IMR-90 (cell line): ENCODE results near the gene USP50. TPM values are rescaled to one million over a fixed set of nuclear protein-coding genes. Genes with fewer than 3 reads are reported as not detected.

Experiments used
- ATAC-seq: fragments of 200-7000 bp; cut with Tn5 transposase; 2 replicates; pipeline ENCODE4 v1.9.1; 2020; ENCODE audit warnings: low read depth, mild to moderate bottlenecking, moderate library complexity
- BruUV-seq: library from RNA; stranded (reverse); fragments of 400-500 nt; replicated peaks from 2 replicates; lab custom pipeline; 2021; lab: Mats Ljungman, UMichigan
- CTCF ChIA-PET: fragments of 300-600 bp; formaldehyde crosslinking; extraction: SDS; loops from one replicate; lab custom pipeline; 2021; ENCODE audit warnings: antibody characterized with exemption; lab: Yijun Ruan, JAX
- POLR2A ChIA-PET: fragments of 300-600 bp; sonication (Branson Sonifier 250); formaldehyde crosslinking; loops from one replicate; lab custom pipeline; 2022; ENCODE audit warnings: antibody characterized with exemption; ENCODE audit not compliant: unreplicated experiment; lab: Charles Lee
- DNase-seq: peaks from one replicate; pipeline ENCODE4 v3.0.0; 2013
- H2AFZ ChIP-seq: replicated peaks from 2 replicates; pipeline ENCODE3; 2013; ENCODE audit warnings: low read length, mild to moderate bottlenecking; ENCODE audit not compliant: poor library complexity
- H2AK5ac ChIP-seq: 2 replicates; pipeline ENCODE4 v1.6.1; 2013; ENCODE audit warnings: low read depth, low read length, inconsistent platforms
- H2AK9ac ChIP-seq: replicated peaks from 2 replicates; pipeline ENCODE3; 2013; ENCODE audit warnings: mild to moderate bottlenecking, low read depth, low read length, moderate library complexity; ENCODE audit not compliant: poor library complexity
- H2BK120ac ChIP-seq: 2 replicates; pipeline ENCODE4 v1.6.1; 2013; ENCODE audit warnings: low read depth, low read length, inconsistent platforms
- H2BK15ac ChIP-seq: 3 replicates; pipeline ENCODE4 v1.6.1; 2013; ENCODE audit warnings: low read depth, low read length, inconsistent platforms
- H2BK20ac ChIP-seq: 2 replicates; pipeline ENCODE4 v1.6.1; 2013; ENCODE audit warnings: low read depth, mild to moderate bottlenecking, inconsistent platforms, low read length, moderate library complexity
- H2BK5ac ChIP-seq: 2 replicates; pipeline ENCODE4 v1.6.1; 2013; ENCODE audit warnings: mild to moderate bottlenecking, low read depth, low read length, inconsistent platforms; ENCODE audit not compliant: poor library complexity, severe bottlenecking
- H3K14ac ChIP-seq: replicated peaks from 2 replicates; pipeline ENCODE4 v1.6.1; 2013; ENCODE audit warnings: low read depth, low read length, inconsistent platforms
- H3K18ac ChIP-seq: 2 replicates; pipeline ENCODE4 v1.6.1; 2013; ENCODE audit warnings: low read depth, low read length, control low read depth
- H3K23ac ChIP-seq: 2 replicates; pipeline ENCODE4 v1.6.1; 2013; ENCODE audit warnings: low read depth, low read length, inconsistent platforms
- H3K27ac ChIP-seq: 2 replicates; pipeline ENCODE4 v1.5.1; 2013; ENCODE audit warnings: mild to moderate bottlenecking, control low read depth, low read length; ENCODE audit not compliant: insufficient read depth
- H3K27me3 ChIP-seq: 2 replicates; pipeline ENCODE4 v1.6.1; 2013; ENCODE audit warnings: low read length; ENCODE audit not compliant: control insufficient read depth, insufficient read depth
- H3K36me3 ChIP-seq: 2 replicates; pipeline ENCODE4 v1.6.1; 2013; ENCODE audit warnings: low read length, mixed read lengths; ENCODE audit not compliant: control insufficient read depth, insufficient read depth
- H3K4ac ChIP-seq: 2 replicates; pipeline ENCODE4 v1.6.1; 2013; ENCODE audit warnings: low read depth, low read length, inconsistent platforms
- H3K4me1 ChIP-seq: 2 replicates; pipeline ENCODE4 v1.6.1; 2013; ENCODE audit warnings: low read length, mixed read lengths; ENCODE audit not compliant: control insufficient read depth, insufficient read depth
- H3K4me2 ChIP-seq: 2 replicates; pipeline ENCODE4 v1.6.1; 2013; ENCODE audit warnings: low read depth, mild to moderate bottlenecking, control low read depth, low read length, moderate library complexity
- H3K4me3 ChIP-seq: 2 replicates; pipeline ENCODE4 v1.5.1; 2013; ENCODE audit warnings: low read depth, mild to moderate bottlenecking, control low read depth, low read length, moderate library complexity; ENCODE audit not compliant: insufficient read depth
- H3K56ac ChIP-seq: 2 replicates; pipeline ENCODE4 v1.6.1; 2013; ENCODE audit warnings: low read length, inconsistent platforms; ENCODE audit not compliant: insufficient read depth; ENCODE audit errors: extremely low read depth
- H3K79me1 ChIP-seq, 2 experiments: 2 replicates each; pipeline ENCODE4 v1.6.1; 2013; ENCODE audit warnings: low read length in 2 of 2, inconsistent platforms in 1 of 2, low read depth in 1 of 2
- H3K9ac ChIP-seq: 2 replicates; pipeline ENCODE4 v1.6.1; 2013; ENCODE audit warnings: low read depth, low read length, control low read depth
- H3K9me1 ChIP-seq: 2 replicates; pipeline ENCODE4 v1.6.1; 2013; ENCODE audit warnings: low read length, inconsistent platforms; ENCODE audit not compliant: insufficient read depth
- H3K9me3 ChIP-seq: 2 replicates; pipeline ENCODE4 v1.6.1; 2013; ENCODE audit warnings: low read length; ENCODE audit not compliant: control insufficient read depth, insufficient read depth
- H4K20me1 ChIP-seq: 2 replicates; pipeline ENCODE4 v1.6.1; 2013; ENCODE audit warnings: low read length, inconsistent platforms; ENCODE audit not compliant: insufficient read depth
- H4K5ac ChIP-seq: 2 replicates; pipeline ENCODE4 v1.6.1; 2013; ENCODE audit warnings: mild to moderate bottlenecking, low read depth, low read length, control low read depth
- H4K8ac ChIP-seq, 2 experiments: 2 replicates each; pipeline ENCODE4 v1.6.1; 2013; ENCODE audit warnings: low read depth in 2 of 2, low read length in 2 of 2, control low read depth in 1 of 2, inconsistent platforms in 1 of 2
- H4K91ac ChIP-seq: 2 replicates; pipeline ENCODE4 v1.6.1; 2013; ENCODE audit warnings: low read depth, low read length, inconsistent platforms; ENCODE audit not compliant: insufficient read depth
- BHLHE40 ChIP-seq: fragments of 150-350 bp; IDR thresholded peaks from 2 replicates; pipeline ENCODE4 v1.6.1; 2016; ENCODE audit warnings: mild to moderate bottlenecking, low read depth, low read length
- CEBPB ChIP-seq: IDR thresholded peaks from 2 replicates; pipeline ENCODE4 v1.6.1; 2012; ENCODE audit warnings: low read depth, low read length, improper control_type of control experiment
- CHD1 ChIP-seq: IDR thresholded peaks from 2 replicates; pipeline ENCODE4 v1.6.1; 2012; ENCODE audit warnings: low read depth, low read length, improper control_type of control experiment
- CTCF ChIP-seq: conservative IDR thresholded peaks from 2 replicates; pipeline ENCODE4 v1.5.1; 2012; ENCODE audit warnings: mild to moderate bottlenecking, low read depth, low read length, improper control_type of control experiment
- FOS ChIP-seq: fragments of 150-350 bp; IDR thresholded peaks from 2 replicates; pipeline ENCODE4 v1.6.1; 2016; ENCODE audit warnings: low read depth, low read length
- MAFK ChIP-seq: IDR thresholded peaks from 2 replicates; pipeline ENCODE4 v1.6.1; 2012; ENCODE audit warnings: low read depth, low read length, improper control_type of control experiment
- MAZ ChIP-seq: IDR thresholded peaks from 2 replicates; pipeline ENCODE4 v1.6.1; 2012; ENCODE audit warnings: low read depth, mild to moderate bottlenecking, low read length, improper control_type of control experiment, moderate library complexity, borderline replicate concordance
- MXI1 ChIP-seq: IDR thresholded peaks from 2 replicates; pipeline ENCODE4 v1.6.1; 2012; ENCODE audit warnings: low read depth, mild to moderate bottlenecking, low read length, moderate library complexity, borderline replicate concordance
- NFE2L2 ChIP-seq: fragments of 150-350 bp; IDR thresholded peaks from 2 replicates; pipeline ENCODE4 v1.6.1; 2016; ENCODE audit warnings: low read depth, mild to moderate bottlenecking, low read length
- POLR2A ChIP-seq: IDR thresholded peaks from 2 replicates; pipeline ENCODE4 v1.6.1; 2012; ENCODE audit warnings: mild to moderate bottlenecking, low read depth, low read length
- RAD21 ChIP-seq: IDR thresholded peaks from 2 replicates; pipeline ENCODE4 v1.6.1; 2012; ENCODE audit warnings: low read length, improper control_type of control experiment
- RCOR1 ChIP-seq: IDR thresholded peaks from 2 replicates; pipeline ENCODE4 v1.6.1; 2012; ENCODE audit warnings: mild to moderate bottlenecking, low read length, improper control_type of control experiment; ENCODE audit not compliant: insufficient replicate concordance
- RFX5 ChIP-seq: IDR thresholded peaks from 2 replicates; pipeline ENCODE4 v1.8.0; 2012; ENCODE audit warnings: low read depth, mild to moderate bottlenecking, low read length, moderate library complexity
- SMC3 ChIP-seq: fragments of 150-350 bp; IDR thresholded peaks from 2 replicates; pipeline ENCODE4 v1.6.1; 2016; ENCODE audit warnings: low read depth, mild to moderate bottlenecking, antibody characterized with exemption, low read length, moderate library complexity
- USF2 ChIP-seq: fragments of 150-350 bp; IDR thresholded peaks from 2 replicates; pipeline ENCODE4 v1.6.1; 2017; ENCODE audit warnings: mild to moderate bottlenecking, antibody characterized with exemption, low read length, low read depth
- WGBS, 2 experiments: methylation state at CpG; one replicate each; pipeline versions ENCODE4 v1.1.5 to v1.1.7; 2013; ENCODE audit warnings: missing lambda C conversion rate in 2 of 2; ENCODE audit not compliant: insufficient read length in 1 of 2; ENCODE audit errors: extremely low coverage in 2 of 2; 5-methylcytosine and 5-hydroxymethylcytosine counted together
- dilution Hi-C: fragments of 300-500 bp; cut with HindIII; formaldehyde crosslinking; loops from one replicate; pipeline ENCODE4 v1.14.3; 2018; ENCODE audit warnings: low sequenced_read_pairs; ENCODE audit not compliant: unreplicated experiment
- in situ Hi-C: fragments of 300-500 bp; cut with MboI; formaldehyde crosslinking; loops from 3 replicates; pipeline ENCODE4 v1.14.3; 2019; ENCODE audit warnings: low sequenced_read_pairs, inconsistent platforms, mixed read lengths
- intact Hi-C: fragments of 100-400 bp; cut with micrococcal nuclease; formaldehyde crosslinking; loops from 2 replicates; pipeline ENCODE4 v1.10.0; 2022
- polyA plus RNA-seq, 3 experiments: library from polyadenylated mRNA; depleted of rRNA; stranded (reverse); fragments of >200 nt; gene quantifications; 2 replicates each; pipeline ENCODE4 v1.2.3, GENCODE V29; 2012; ENCODE audit warnings: low replicate concordance in 1 of 3
- total RNA-seq: library from RNA; depleted of rRNA; stranded (reverse); fragments of >200 nt; gene quantifications from 2 replicates; pipeline ENCODE4 v1.2.3, GENCODE V29; 2012
- TF ChIP-seq, protein P1 (sequence below): fragments of 150-350 bp; IDR thresholded peaks from 2 replicates; pipeline ENCODE4 v1.6.1; 2016; ENCODE audit warnings: low read depth, mild to moderate bottlenecking, low read length, moderate library complexity, borderline replicate concordance

The USP50 gene
- total and polyA plus RNA-seq, 2 of the 4 experiments (the other 2 are of a cell fraction) = not detected

DNA sequence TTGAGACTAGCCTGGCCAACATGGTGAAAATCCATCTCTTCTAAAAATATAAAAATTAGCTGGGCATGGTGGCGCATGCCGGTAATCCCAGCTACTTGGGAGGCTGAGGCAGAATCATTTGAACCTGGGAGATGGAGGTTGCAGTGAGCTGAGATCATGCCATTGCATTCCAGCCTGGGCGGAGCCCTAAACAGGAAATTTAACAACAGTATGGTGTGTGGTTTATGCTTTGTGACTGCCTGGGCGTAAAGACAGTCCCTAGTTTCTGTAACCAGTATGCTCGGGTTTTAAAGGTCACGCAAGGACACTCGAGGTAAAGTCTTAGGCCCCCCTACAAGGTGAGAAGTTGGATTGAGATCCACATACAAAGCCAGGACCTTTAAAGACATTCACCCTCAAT lies 43.3 kb downstream of the USP50 start:
- Histone ChIP-seq H3K4me2 (no peak overlapping the region), H3K14ac (no peak overlapping the region), H3K9me1 (no peaks in the 10 kb centered on the region), H3K4me1 (no peaks in the 10 kb centered on the region), H2BK5ac (no peak overlapping the region), H3K9me3 (no peaks in the 10 kb centered on the region), H3K9ac (no peak overlapping the region), H2BK120ac (no peak overlapping the region), H3K79me1 (no peaks in the 10 kb centered on the region; a peak in 1 of 4 replicates), H4K8ac (no peak overlapping the region), H4K20me1 (no peaks in the 10 kb centered on the region), H2AFZ (no peak overlapping the region), H4K91ac (no peak overlapping the region), H2BK20ac (no peak overlapping the region), H3K27me3 (no peaks in the 10 kb centered on the region), H3K4me3 (no peak overlapping the region), H2AK5ac (no peak overlapping the region), H2AK9ac (no peak overlapping the region), H3K36me3 (peaks cover 14% of the 10 kb centered on the region), H3K23ac (no peak overlapping the region), H4K5ac (no peak overlapping the region), H3K27ac (no peak overlapping the region), H3K4ac (no peak overlapping the region), H3K18ac (no peak overlapping the region), H3K56ac (no peak overlapping the region), H2BK15ac (no peak overlapping the region)
- ATAC-seq = no peak
- ChIA-PET POLR2A (no interaction called here), CTCF (no interaction called here)
- no TSS peak for BruUV-seq
- intact Hi-C loops = no loop called here
- no peak for DNase-seq
- TF ChIP-seq NFE2L2 (no peak), BHLHE40 (no peak), MAZ (no peak), FOS (no peak), MXI1 (no peak), POLR2A (no peak), RFX5 (no peak), RCOR1 (no peak), CTCF (no peak), MAFK (no peak), SMC3 (no peak), USF2 (no peak), RAD21 (no peak), CEBPB (no peak), CHD1 (no peak)
- TF ChIP-seq, protein P1, sequence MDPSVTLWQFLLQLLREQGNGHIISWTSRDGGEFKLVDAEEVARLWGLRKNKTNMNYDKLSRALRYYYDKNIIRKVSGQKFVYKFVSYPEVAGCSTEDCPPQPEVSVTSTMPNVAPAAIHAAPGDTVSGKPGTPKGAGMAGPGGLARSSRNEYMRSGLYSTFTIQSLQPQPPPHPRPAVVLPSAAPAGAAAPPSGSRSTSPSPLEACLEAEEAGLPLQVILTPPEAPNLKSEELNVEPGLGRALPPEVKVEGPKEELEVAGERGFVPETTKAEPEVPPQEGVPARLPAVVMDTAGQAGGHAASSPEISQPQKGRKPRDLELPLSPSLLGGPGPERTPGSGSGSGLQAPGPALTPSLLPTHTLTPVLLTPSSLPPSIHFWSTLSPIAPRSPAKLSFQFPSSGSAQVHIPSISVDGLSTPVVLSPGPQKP = no peak
- in situ Hi-C loops = no loop called here
- no CpG with 5 or more reads among the region's 7 CpGs for WGBS, 2 experiments
- dilution Hi-C loops = no loop called here
